Right lobe of liver (tissue), 6 donors: ENCODE data around the gene EXD3. TPM values are rescaled to one million over a fixed set of nuclear protein-coding genes. Genes with fewer than 3 reads are reported as not detected.

Experiments
- ATAC-seq, 4 donors: fragments of 200-7000 bp; cut with Tn5 transposase; one replicate each; pipeline ENCODE4 v1.9.1; 2020; ENCODE audit warnings: mild to moderate bottlenecking in 4 of 4, moderate library complexity in 4 of 4
- DNase-seq, 3 donors: peaks; one replicate each; pipeline ENCODE4 v3.0.0-alpha.2; 2020
- H3K27ac ChIP-seq, 3 donors: fragments of 200-600 bp; one replicate each; pipeline ENCODE4 v1.8.0; 2022
- H3K27me3 ChIP-seq, 2 donors: fragments of 200-600 bp; one replicate each; pipeline ENCODE4 v1.8.0; 2022
- H3K36me3 ChIP-seq, 4 donors: fragments of 200-600 bp; sonication (generic) in 1 of 4; one replicate each; pipeline versions ENCODE4 v1.5.1 to v1.8.0; 2017 to 2022; ENCODE audit warnings: control low read depth in 1 of 4
- H3K4me1 ChIP-seq, 4 donors: fragments of 200-600 bp; sonication (generic) in 1 of 4; one replicate each; pipeline versions ENCODE4 v1.5.1 to v1.8.0; 2017 to 2022; ENCODE audit warnings: control low read depth in 1 of 4
- H3K4me3 ChIP-seq, 3 donors: fragments of 200-600 bp; one replicate each; pipeline ENCODE4 v1.8.0; 2022
- H3K9me3 ChIP-seq, 4 donors: fragments of 200-600 bp; sonication (generic) in 1 of 4; one replicate each; pipeline versions ENCODE4 v1.5.1 to v1.8.0; 2017 to 2022; ENCODE audit warnings: control low read depth in 1 of 4
- CTCF ChIP-seq, 4 donors: fragments of 200-600 bp in 3 of 4; fragments of 450-650 bp in 1 of 4; IDR thresholded peaks; one replicate each; pipeline versions ENCODE4 v1.5.1 to v1.8.0; 2016 to 2022; ENCODE audit warnings: antibody characterized with exemption in 4 of 4, mild to moderate bottlenecking in 2 of 4
- POLR2A ChIP-seq: fragments of 450-650 bp; IDR thresholded peaks from one replicate; pipeline ENCODE4 v1.6.1; 2017; ENCODE audit warnings: antibody characterized with exemption, mild to moderate bottlenecking
- WGBS: methylation state at CpG from one replicate; pipeline ENCODE4 v1.1.6; 2018; ENCODE audit warnings: low coverage, low lambda C conversion rate; ENCODE audit not compliant: insufficient coverage; ENCODE audit errors: missing lambda C conversion rate; 5-methylcytosine and 5-hydroxymethylcytosine counted together
- intact Hi-C, 2 donors: fragments of 100-400 bp; cut with DNase I; formaldehyde crosslinking; loops; one replicate each; pipeline versions ENCODE4 v1.11.2 to v1.14.1; 2022
- total RNA-seq, 6 experiments: library from RNA; depleted of rRNA in 2 of 6; stranded (reverse); fragments of >200 nt in 2 of 6; fragmentation: NEBNext Ultra II Directional in 3 of 6; extraction: Animal tissue kit (Norgen Biotek cat#: 25700) in 3 of 6; gene quantifications; one replicate each; pipeline versions ENCODE4 v1.1.0 to v1.2.4, GENCODE V29; 2016 to 2023
- donor health status: DM: no; HTN: yes; CAD: no.
- donor health status: DM: no; HTN: no; CAD: no.
- donor health status: DM: no; HTN: no; CAD: no.
- donor health status: DM: no; HTN: yes; CAD: no.
- donor health status: DM: no; HTN: yes; CAD: no.

The EXD3 gene
- total RNA-seq, 6 experiments from 2014 or later, result 3.3 to 14.4 (median 10.6) TPM

GRCh38 chr9:137326445-137327065, 96.4 kb downstream of the EXD3 start:
- peak in 2 of 4 donors; percentile 47 to 52 for ATAC-seq
- H3K4me1 ChIP-seq, result no peaks in the 10 kb centered on the region
- intact Hi-C loops, result no loop called here
- no peak overlapping the region for H3K4me3 ChIP-seq
- TF ChIP-seq CTCF (IDR thresholded peaks at IDR 0.05) (no peak), POLR2A (no peak)
- H3K27me3 ChIP-seq, result no peaks in the 10 kb centered on the region
- H3K9me3 ChIP-seq, result no peaks in the 10 kb centered on the region
- H3K36me3 ChIP-seq, result no peaks in the 10 kb centered on the region
- WGBS, result 78% methylated on average over 19 of the region's 19 CpGs
- no peak for DNase-seq
- no peak overlapping the region for H3K27ac ChIP-seq

GRCh38 chr9:137325799-137326198, 97.2 kb downstream of the EXD3 start:
- no peaks in the 10 kb centered on the region for H3K27me3 ChIP-seq
- ATAC-seq, result no peak
- no peaks in the 10 kb centered on the region for H3K4me1 ChIP-seq
- H3K27ac ChIP-seq, result no peak overlapping the region
- no peaks in the 10 kb centered on the region for H3K36me3 ChIP-seq
- intact Hi-C loops, result no loop called here
- WGBS, result 90% methylated on average over 9 of the region's 12 CpGs
- H3K9me3 ChIP-seq, result no peaks in the 10 kb centered on the region
- no peak overlapping the region for H3K4me3 ChIP-seq
- DNase-seq, result no peak
- TF ChIP-seq CTCF (IDR thresholded peaks at IDR 0.05) (no peak), POLR2A (no peak)

- Histone ChIP-seq H3K4me1 (no peaks in the 10 kb centered on the region), H3K27me3 (no peaks in the 10 kb centered on the region), H3K36me3 (no peaks in the 10 kb centered on the region), H3K27ac (no peak overlapping the region), H3K9me3 (no peaks in the 10 kb centered on the region), H3K4me3 (no peak overlapping the region)
- intact Hi-C loops, result no loop called here
- WGBS, result 91% methylated on average over 8 of the region's 10 CpGs
- no peak for TF ChIP-seq POLR2A
- TF ChIP-seq CTCF (IDR thresholded peaks at IDR 0.05), result no peak
- no peak for ATAC-seq
- DNase-seq, result peak in 1 of 3 donors; percentile 32
Observed at GRCh38 chr9:137325124-137325523, 97.8 kb downstream of the EXD3 start.

- TF ChIP-seq POLR2A, result no peak
- TF ChIP-seq CTCF (IDR thresholded peaks at IDR 0.05), result no peak
- 93% methylated on average over 5 of the region's 37 CpGs for WGBS
- no peaks in the 10 kb centered on the region for H3K27me3 ChIP-seq
- no peak overlapping the region for H3K27ac ChIP-seq
- no peak overlapping the region for H3K4me3 ChIP-seq
- intact Hi-C loops, result no loop called here
- H3K9me3 ChIP-seq, result no peaks in the 10 kb centered on the region
- no peaks in the 10 kb centered on the region for H3K4me1 ChIP-seq
- DNase-seq (peak in 1 of 3 donors; percentile 54), ATAC-seq (no peak)
- H3K36me3 ChIP-seq, result no peaks in the 10 kb centered on the region
Observed at GRCh38 chr9:137323531-137324331, 99.2 kb downstream of the EXD3 start.
